COLO668 (cell line): Measurements from ENCODE around the gene IFRD2.
"Not testable (repeated sequence)": the region's sequence is repeated elsewhere in the genome, so short reads cannot be mapped to it uniquely, and the experiment has no call there.

Source experiments
- DNase-seq: peaks from one replicate; lab custom pipeline; 2025; ENCODE audit not compliant: unreplicated experiment; lab: John Stamatoyannopoulos, UW

The IFRD2 gene

GRCh38 chr3:50255251-50255615 is 37.0 kb downstream of the IFRD2 start:
- DNase-seq, result no peak

GRCh38 chr3:50254577-50255250 is 37.5 kb downstream of the IFRD2 start:
- no peak for DNase-seq

DNA sequence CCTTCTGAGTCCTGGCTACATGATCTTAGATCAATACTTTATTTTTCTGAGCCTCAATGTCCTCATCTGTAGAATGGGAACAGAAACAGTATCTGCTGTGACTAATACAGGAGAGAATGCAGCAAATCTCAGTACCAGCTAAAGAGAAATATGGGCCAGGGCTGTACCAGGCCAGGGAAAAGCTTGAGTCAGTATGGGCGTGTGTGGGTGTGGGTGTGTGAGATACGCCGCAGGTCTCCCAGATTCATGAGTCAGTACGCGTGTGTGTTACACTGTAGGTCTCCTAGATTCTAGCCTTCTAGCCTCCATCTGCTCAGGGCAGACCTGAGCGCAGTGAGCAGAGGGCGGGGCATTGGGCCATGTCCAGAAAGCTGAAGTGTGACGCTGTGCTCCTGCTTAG is 41.0 kb downstream of the IFRD2 start:
- no peak for DNase-seq

DNA sequence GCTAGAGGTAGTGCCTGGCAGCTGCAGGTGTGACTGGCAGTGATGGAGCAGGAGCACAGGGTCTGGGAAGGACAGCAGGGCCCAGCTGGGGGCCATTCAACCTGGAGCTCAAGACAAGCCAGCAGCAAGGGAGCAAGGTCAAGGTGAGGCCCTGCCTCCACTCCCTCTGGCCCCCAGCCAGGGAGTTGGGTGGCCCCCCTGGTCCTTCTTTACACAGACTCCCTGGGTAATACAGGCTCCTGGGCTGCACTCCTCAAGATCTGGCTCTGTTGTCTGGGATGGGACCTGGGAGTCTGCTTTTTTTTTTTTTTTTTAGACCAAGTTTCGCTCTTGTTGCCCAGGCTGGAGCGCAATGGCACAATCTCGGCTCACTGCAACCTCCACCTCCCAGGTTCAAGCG is 41.7 kb downstream of the IFRD2 start:
- DNase-seq, result no peak

GRCh38 chr3:50249457-50249856 is 42.8 kb downstream of the IFRD2 start:
- no peak for DNase-seq

DNA sequence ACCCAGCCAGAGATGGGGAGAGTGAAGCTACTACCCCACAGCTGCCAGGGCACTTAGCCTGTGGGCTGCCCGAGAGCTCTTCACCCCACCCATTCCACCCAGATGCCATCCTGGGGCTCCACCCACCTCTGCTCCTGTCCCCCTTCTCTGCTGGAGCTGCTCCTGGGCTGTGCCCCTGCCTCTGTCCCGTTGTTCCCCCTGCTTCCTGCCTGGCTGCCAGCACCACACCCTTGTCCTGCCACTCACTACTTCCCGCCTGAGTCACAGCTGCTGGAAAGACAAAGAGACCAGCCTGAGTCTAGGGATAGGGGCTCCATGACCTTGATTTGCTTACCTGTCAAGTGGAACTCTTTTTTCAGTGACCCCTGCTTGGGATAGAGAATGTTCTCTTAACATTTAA is 43.8 kb downstream of the IFRD2 start:
- DNase-seq, result peak; percentile 32

DNA sequence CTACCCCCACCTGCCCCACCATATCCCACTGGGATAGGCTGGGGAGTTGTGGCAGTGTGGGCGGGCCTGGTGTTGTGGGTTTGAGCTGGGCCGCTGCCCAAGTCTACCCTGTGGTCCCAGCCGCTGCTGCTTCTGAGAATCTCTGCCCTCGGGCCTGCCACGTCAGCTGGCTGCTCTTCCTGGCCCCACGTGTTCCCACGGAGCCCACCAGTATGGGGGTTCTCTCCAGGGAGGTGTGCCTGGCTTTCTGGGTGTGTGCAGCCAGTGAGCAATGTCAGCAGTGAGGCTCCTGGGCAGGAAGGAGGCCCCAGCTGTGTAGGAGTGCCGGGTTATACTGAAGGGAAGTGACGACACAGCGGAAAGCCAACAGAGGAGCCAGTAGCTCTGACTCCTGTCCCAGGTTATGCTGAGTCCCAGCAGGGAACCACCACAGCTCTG is 45.7 kb downstream of the IFRD2 start:
- no peak for DNase-seq

DNA sequence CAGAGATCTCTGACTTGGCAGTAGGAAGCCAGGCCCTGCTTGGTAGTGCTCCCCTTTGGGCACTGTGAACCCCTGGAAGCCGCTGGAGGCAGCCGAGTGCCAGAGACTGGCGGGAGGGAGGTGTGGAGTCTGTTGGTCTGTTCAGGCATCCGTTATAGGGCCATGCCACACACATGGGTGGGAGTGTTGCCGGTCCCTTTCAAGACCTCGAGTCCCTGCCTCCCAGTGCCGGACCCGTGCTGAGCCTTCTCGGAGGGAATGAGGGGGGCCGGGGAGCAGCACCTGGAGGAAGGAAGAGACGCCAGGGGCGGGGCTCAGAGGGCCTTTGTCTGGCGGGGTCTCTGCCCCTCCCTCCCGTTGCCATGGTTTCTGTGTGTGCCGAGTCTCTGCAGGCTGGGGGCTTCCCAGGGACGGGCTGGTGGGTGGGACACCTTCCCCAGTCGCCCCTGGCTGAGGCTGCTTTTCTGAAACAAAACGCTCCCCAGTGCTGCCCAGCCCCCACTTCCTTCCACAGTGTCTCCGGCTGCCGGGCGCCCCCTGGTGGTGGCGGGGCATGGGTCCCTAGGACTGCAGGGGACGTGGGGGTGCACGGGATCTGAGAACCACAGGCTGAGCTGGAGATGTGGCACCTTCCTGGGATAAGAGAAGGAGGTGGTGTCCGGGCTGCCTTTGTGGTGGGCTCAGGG is 46.3 kb downstream of the IFRD2 start:
- peak; percentile 81 for DNase-seq

DNA sequence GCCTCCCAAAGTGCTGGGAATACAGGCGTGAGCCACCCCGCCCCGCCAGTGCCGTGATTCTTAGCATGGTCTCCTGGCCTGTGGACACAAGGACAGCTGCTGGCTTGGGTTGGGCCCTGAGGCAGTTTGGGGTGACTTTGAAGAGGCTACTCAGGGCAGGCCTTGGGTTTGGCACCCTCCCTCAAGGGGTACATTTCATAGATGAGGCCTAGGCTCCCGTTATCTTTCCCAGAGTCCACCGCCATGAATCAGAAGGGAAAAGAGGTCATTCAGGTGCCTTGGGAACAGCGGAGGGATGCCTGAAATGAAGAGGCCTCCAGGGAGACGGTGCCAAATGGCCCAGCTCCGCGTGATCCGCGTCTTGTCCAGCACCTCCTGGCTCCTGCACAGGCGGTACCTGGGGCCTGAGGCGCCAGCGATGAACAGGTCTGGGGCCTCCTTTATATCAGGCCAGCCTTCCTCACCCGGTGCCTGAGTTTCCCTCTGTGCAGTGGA is 46.9 kb downstream of the IFRD2 start:
- no peak for DNase-seq

- not testable (repeated sequence) for DNase-seq
Observed at GRCh38 chr3:50244813-50245212, 47.4 kb downstream of the IFRD2 start.

GRCh38 chr3:50243543-50243895 is 48.7 kb downstream of the IFRD2 start:
- DNase-seq, result no peak

GRCh38 chr3:50242851-50243542 is 49.2 kb downstream of the IFRD2 start:
- no peak for DNase-seq

DNA sequence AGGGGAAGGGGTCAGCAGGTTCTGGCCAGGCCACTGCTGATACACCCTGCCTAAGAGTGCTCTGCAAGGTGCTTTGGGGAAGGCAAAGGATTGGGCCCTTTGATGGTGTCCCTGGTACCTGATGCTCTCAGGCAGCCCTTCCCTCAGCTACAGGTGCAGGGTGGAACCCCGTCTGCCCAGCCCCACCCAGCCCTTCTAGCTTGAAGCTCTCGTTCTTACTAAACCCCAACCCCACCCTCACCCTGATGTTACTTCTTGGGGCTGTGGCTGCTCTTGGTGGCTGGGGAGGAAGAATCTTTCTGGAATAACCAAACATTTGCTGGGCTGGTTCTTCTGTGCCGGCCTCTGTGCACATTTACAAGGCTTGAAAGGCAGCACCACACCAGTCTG is 49.9 kb downstream of the IFRD2 start:
- DNase-seq, result no peak

GRCh38 chr3:50241713-50242380 is 50.4 kb downstream of the IFRD2 start:
- DNase-seq, result no peak

- peak; percentile 23 for DNase-seq
Observed at GRCh38 chr3:50241163-50241562, 51.1 kb downstream of the IFRD2 start.

DNA sequence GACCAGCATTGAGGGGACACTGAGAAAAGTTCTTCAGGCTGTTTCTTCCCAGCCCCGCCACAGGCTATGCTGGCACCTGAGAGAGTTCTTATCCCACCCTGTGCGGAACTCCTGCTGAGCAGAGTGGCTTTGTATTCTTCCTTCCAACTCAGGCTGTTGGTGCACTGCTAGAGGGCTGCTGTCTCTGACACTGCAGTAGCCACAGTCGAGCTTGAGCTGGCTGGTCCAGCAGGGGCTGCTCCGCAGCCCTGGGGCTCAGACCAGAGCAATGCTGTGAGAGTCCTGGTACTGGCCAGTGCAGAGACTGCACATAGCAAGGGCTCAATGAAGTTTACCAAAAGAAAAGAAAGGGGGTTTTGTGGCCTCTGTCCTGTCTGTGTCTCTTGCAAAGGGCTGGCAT is 52.6 kb downstream of the IFRD2 start:
- DNase-seq, result no peak

DNA sequence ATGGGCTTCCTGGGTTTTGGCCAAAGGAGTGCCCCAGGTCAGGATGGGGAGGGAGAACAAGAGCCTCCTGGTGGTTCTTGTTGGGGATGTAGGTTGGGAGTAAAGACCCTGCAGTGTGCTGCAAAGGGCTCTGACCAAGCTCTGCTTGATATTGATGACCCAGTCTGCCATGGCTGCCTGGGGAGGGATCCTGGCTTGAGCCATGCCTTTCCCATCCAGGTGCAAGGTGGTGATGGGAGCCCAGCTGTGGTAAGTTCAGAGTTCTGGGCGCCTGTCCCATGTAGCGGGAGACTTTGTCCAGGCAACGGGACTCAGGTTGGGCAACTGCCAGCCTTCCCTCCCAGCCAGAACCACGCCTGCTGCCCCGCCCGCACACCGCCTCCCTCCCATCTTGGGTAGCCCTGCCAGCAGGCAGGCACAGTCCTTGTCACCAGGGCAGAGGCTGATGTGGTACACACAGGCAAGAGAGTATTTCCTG is 53.6 kb downstream of the IFRD2 start:
- peak; percentile 16 for DNase-seq

- peak; percentile 80 for DNase-seq
Observed at GRCh38 chr3:50237754-50238548, 54.3 kb downstream of the IFRD2 start.
